ENCODE data around the gene TRUB2. TPM values are rescaled to one million over a fixed set of nuclear protein-coding genes. Genes with fewer than 3 reads are reported as not detected.

The TRUB2 gene
- total and polyA plus RNA-seq, 2 of the 13 experiments (the other 11 are each of a cell fraction or from before 2014, with no cell fraction given): 22.3 to 41.2 TPM

GRCh38 chr9:128275198-128276007 lies 46.8 kb downstream of the TRUB2 start, which contains the start of gene GOLGA2 (continued):
- TF ChIP-seq, protein P1, sequence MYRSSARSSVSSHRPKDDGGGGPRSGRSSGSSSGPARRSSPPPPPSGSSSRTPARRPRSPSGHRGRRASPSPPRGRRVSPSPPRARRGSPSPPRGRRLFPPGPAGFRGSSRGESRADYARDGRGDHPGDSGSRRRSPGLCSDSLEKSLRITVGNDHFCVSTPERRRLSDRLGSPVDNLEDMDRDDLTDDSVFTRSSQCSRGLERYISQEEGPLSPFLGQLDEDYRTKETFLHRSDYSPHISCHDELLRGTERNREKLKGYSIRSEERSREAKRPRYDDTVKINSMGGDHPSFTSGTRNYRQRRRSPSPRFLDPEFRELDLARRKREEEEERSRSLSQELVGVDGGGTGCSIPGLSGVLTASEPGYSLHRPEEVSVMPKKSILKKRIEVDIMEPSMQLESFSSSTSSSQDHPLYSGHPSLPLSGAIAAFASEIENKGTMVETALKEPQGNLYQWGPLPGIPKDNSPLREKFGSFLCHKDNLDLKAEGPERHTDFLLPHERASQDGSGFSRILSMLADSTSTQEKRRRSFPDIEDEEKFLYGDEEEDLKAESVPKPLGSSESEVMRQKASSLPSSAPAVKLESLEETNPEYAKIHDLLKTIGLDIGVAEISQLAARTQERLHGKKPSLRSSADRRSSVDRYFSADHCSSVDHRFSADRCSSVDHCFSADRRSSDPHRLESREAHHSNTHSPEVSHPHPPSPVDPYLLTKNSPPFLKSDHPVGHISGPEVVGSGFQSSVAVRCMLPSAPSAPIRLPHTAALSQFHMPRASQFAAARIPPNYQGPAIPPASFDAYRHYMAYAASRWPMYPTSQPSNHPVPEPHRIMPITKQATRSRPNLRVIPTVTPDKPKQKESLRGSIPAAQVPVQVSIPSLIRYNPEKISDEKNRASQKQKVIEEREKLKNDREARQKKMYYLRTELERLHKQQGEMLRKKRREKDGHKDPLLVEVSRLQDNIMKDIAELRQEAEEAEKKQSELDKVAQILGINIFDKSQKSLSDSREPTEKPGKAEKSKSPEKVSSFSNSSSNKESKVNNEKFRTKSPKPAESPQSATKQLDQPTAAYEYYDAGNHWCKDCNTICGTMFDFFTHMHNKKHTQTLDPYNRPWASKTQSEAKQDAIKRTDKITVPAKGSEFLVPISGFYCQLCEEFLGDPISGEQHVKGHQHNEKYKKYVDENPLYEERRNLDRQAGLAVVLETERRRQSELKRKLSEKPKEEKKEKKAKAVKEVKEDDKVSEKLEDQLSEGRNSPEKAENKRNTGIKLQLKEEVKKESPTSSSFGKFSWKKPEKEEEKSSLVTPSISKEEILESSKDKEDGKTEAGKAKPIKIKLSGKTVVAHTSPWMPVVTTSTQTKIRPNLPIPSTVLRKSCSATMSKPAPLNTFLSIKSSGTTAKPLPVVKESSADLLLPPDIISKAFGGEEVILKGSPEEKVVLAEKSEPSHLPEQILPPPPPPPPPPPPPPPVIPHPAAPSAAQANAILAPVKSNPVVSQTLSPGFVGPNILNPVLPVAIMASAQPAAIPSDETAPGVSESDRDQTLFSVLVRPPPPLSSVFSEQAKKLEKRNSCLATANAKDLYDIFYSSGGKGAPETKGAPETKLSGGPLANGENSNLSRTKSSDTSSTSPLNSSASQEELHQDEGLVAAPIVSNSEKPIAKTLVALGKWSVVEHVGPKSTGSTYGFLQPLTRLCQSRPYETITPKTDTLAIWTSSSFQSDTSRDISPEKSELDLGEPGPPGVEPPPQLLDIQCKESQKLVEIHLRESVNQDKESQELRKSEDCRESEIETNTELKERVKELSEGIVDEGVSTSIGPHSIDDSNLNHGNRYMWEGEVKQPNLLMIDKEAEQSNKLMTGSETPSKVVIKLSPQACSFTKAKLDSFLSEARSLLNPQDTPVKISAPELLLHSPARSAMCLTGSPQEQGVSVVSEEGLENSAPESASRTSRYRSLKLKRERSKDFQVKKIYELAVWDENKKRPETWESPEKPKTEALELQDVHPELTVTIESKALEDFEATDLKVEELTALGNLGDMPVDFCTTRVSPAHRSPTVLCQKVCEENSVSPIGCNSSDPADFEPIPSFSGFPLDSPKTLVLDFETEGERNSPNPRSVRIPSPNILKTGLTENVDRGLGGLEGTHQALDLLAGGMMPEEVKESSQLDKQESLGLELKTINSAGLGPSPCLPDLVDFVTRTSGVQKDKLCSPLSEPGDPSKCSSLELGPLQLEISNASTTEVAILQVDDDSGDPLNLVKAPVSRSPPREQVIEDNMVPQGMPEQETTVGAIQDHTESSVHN (CRISPR knock-in tag; IDR thresholded peaks at IDR 0.05): no peak
- TF ChIP-seq ZHX2 (IDR thresholded peaks at IDR 0.05; ENCODE audit: low read depth) (peak; percentile 62; the same call in 1 of the 2 replicates), ZHX2 (CRISPR knock-in tag; IDR thresholded peaks at IDR 0.05; ENCODE audit: borderline replicate concordance) (no peak), DZIP1 (CRISPR knock-in tag; IDR thresholded peaks at IDR 0.05) (no peak), ZNF891 (CRISPR knock-in tag; IDR thresholded peaks at IDR 0.05) (0 out of 2 replicates have a peak, but pooled peaks have one; percentile 6), ZNF777 (CRISPR knock-in tag; IDR thresholded peaks at IDR 0.05) (peak; percentile 48; the same call in 1 of the 2 replicates), TAF1 (CRISPR knock-in tag; IDR thresholded peaks at IDR 0.05) (no peak), ADNP (CRISPR knock-in tag; IDR thresholded peaks at IDR 0.05) (no peak), MLLT10 (CRISPR knock-in tag; IDR thresholded peaks at IDR 0.05) (no peak), YEATS2 (CRISPR knock-in tag; IDR thresholded peaks at IDR 0.05; ENCODE audit: borderline replicate concordance) (no peak), HOXA7 (CRISPR knock-in tag; IDR thresholded peaks at IDR 0.05) (no peak)
